Measurements from ENCODE around the gene PPP2R5E. TPM values are rescaled to one million over a fixed set of nuclear protein-coding genes. Genes with fewer than 3 reads are reported as not detected.

Gene PPP2R5E
- total RNA-seq, 1 experiment from 2014 or later = 47.2 TPM

GRCh38 chr14:63562405-63562804 lies 19.2 kb upstream of the PPP2R5E start:
- ATAC-seq (no peak), DNase-seq (ENCODE audit: low read depth, low spot score) (no peak)
- intact Hi-C loops (cut with micrococcal nuclease; ENCODE audit: unreplicated experiment) = no loop called here

GRCh38 chr14:63555572-63555971 lies 12.4 kb upstream of the PPP2R5E start:
- BruUV-seq (replicated peaks) = no TSS peak
- intact Hi-C loops (cut with micrococcal nuclease; ENCODE audit: unreplicated experiment) = no loop called here
- POLR2A ChIA-PET = no interaction called here
- TF ChIP-seq POLR2AphosphoS5 (IDR thresholded peaks at IDR 0.05; ENCODE audit: low read depth, low read length) (no peak), TCF7L2 (IDR thresholded peaks at IDR 0.05; ENCODE audit: low read depth, low read length) (no peak), SIN3A (IDR thresholded peaks at IDR 0.05; ENCODE audit: borderline replicate concordance, insufficient read depth, low read depth, low read length) (no peak), CTCF (IDR thresholded peaks at IDR 0.05) (no peak)
- no peaks in the 10 kb centered on the region for H3K9me3 ChIP-seq (ENCODE audit: control insufficient read depth, insufficient read depth, low read depth, low read length)
- no peaks in the 10 kb centered on the region for H3K36me3 ChIP-seq (ENCODE audit: control insufficient read depth, insufficient read depth, low read length)
- H3K27ac ChIP-seq (ENCODE audit: low read length) = no peak overlapping the region
- DNase-seq (ENCODE audit: low read depth, low spot score) (no peak), ATAC-seq (no peak)
- CTCF ChIA-PET = no interaction called here
- no peaks in the 10 kb centered on the region for H3K4me1 ChIP-seq (ENCODE audit: control insufficient read depth, insufficient read depth, low read length)
- no peak overlapping the region for H3K4me3 ChIP-seq (ENCODE audit: low read depth in 2 of 2, low read length in 2 of 2)
- in situ Hi-C loops (cut with HindIII; ENCODE audit: low pct_unique_long_range_greater_than_20kb, low sequenced_read_pairs) = no loop called here
- H3K27me3 ChIP-seq (ENCODE audit: control insufficient read depth, insufficient read depth, low read length) = no peaks in the 10 kb centered on the region

More at GRCh38 chr14:63562405-63562804, 19.2 kb upstream of the PPP2R5E start:
- CTCF ChIA-PET = no interaction called here
- BruUV-seq (replicated peaks) = no TSS peak
- Histone ChIP-seq H3K4me1 (ENCODE audit: control insufficient read depth, insufficient read depth, low read length) (no peaks in the 10 kb centered on the region), H3K27ac (ENCODE audit: low read length) (no peak overlapping the region), H3K27me3 (ENCODE audit: control insufficient read depth, insufficient read depth, low read length) (no peaks in the 10 kb centered on the region), H3K36me3 (ENCODE audit: control insufficient read depth, insufficient read depth, low read length) (no peaks in the 10 kb centered on the region), H3K4me3 (ENCODE audit: low read depth in 2 of 2, low read length in 2 of 2) (no peak overlapping the region), H3K9me3 (ENCODE audit: control insufficient read depth, insufficient read depth, low read depth, low read length) (no peaks in the 10 kb centered on the region)
- no peak for TF ChIP-seq REST (IDR thresholded peaks at IDR 0.05; ENCODE audit: insufficient read depth in 1 of 2, low read depth in 2 of 2, low read length in 1 of 2)
- TF ChIP-seq POLR2AphosphoS5 (IDR thresholded peaks at IDR 0.05; ENCODE audit: low read depth, low read length) = no peak
- no peak for TF ChIP-seq CTCF (IDR thresholded peaks at IDR 0.05)
- no peak for TF ChIP-seq SIN3A (IDR thresholded peaks at IDR 0.05; ENCODE audit: borderline replicate concordance, insufficient read depth, low read depth, low read length)
- TF ChIP-seq TCF7L2 (IDR thresholded peaks at IDR 0.05; ENCODE audit: low read depth, low read length) = no peak
- in situ Hi-C loops (cut with HindIII; ENCODE audit: low pct_unique_long_range_greater_than_20kb, low sequenced_read_pairs) = no loop called here
- POLR2A ChIA-PET = no interaction called here
